Ishikawa (cell line): ENCODE data around the gene NTM.

Source experiments
- CEBPB ChIP-seq: IDR thresholded peaks from 2 replicates; pipeline ENCODE4 v1.6.1; 2012
- CREB1 ChIP-seq: IDR thresholded peaks from 2 replicates; pipeline ENCODE4 v1.6.1; 2012; ENCODE audit warnings: low read depth
- EGR1 ChIP-seq: IDR thresholded peaks from 2 replicates; pipeline ENCODE4 v1.6.1; 2012
- EP300 ChIP-seq: IDR thresholded peaks from 2 replicates; pipeline ENCODE4 v1.6.1; 2012; ENCODE audit warnings: borderline replicate concordance
- FOXM1 ChIP-seq: IDR thresholded peaks from 2 replicates; pipeline ENCODE4 v1.6.1; 2012; ENCODE audit warnings: low read depth, borderline replicate concordance
- MAX ChIP-seq: IDR thresholded peaks from 2 replicates; pipeline ENCODE4 v1.6.1; 2012
- NFIC ChIP-seq: IDR thresholded peaks from 2 replicates; pipeline ENCODE4 v1.6.1; 2012
- RAD21 ChIP-seq: IDR thresholded peaks from 2 replicates; pipeline ENCODE4 v1.6.1; 2012; ENCODE audit warnings: low read depth
- TAF1 ChIP-seq: IDR thresholded peaks from 2 replicates; pipeline ENCODE4 v1.6.1; 2012; ENCODE audit warnings: low read depth, mild to moderate bottlenecking
- TCF12 ChIP-seq: IDR thresholded peaks from 2 replicates; pipeline ENCODE4 v1.6.1; 2012; ENCODE audit warnings: low read depth
- TEAD4 ChIP-seq: IDR thresholded peaks from 2 replicates; pipeline ENCODE4 v1.6.1; 2012
- USF1 ChIP-seq: IDR thresholded peaks from 2 replicates; pipeline ENCODE4 v1.6.1; 2012
- YY1 ChIP-seq: IDR thresholded peaks from 2 replicates; pipeline ENCODE4 v1.6.1; 2012; ENCODE audit warnings: low read depth
- ZBTB7A ChIP-seq: IDR thresholded peaks from 2 replicates; pipeline ENCODE4 v1.6.1; 2012; ENCODE audit warnings: low read depth

- TF ChIP-seq EP300 (no peak), TAF1 (no peak), NFIC (no peak), MAX (no peak), RAD21 (no peak), ZBTB7A (no peak), FOXM1 (no peak), USF1 (no peak), CEBPB (no peak), YY1 (no peak), TCF12 (no peak), TEAD4 (no peak), EGR1 (no peak), CREB1 (no peak)
These were observed 167.3 kb downstream of the NTM start for GRCh38 chr11:131537748-131538147.
